H1 (cell line): Measurements from ENCODE around the gene PSAP. TPM values are rescaled to one million over a fixed set of nuclear protein-coding genes. Genes with fewer than 3 reads are reported as not detected.
A peak's percentile ranks its signal among the peaks of the same experiment; 100 is the strongest.

Source experiments
- CTCF ChIA-PET: fragments of 300-600 bp; sonication (Branson Sonifier 250); formaldehyde crosslinking; loops from one replicate; lab custom pipeline; 2021; ENCODE audit not compliant: partially characterized antibody; lab: Charles Lee
- POLR2A ChIA-PET: fragments of 300-600 bp; sonication (Branson Sonifier 250); formaldehyde crosslinking; loops from one replicate; lab custom pipeline; 2021; ENCODE audit warnings: inconsistent platforms; ENCODE audit not compliant: partially characterized antibody; lab: Charles Lee
- DNase-seq, 2 experiments: peaks; one replicate each; pipeline versions ENCODE4 v3.0.0 to v3.0.0-alpha.2; 2010 to 2022; ENCODE audit warnings: low spot score in 2 of 2, low read depth in 1 of 2, mixed read lengths in 1 of 2
- FAIRE-seq: peaks from 2 replicates; lab custom pipeline; 2011; peaks lifted over from hg19 to GRCh38; lab: Jason Lieb, UNC
- H2AFZ ChIP-seq: 2 replicates; pipeline ENCODE4 v1.8.1; 2012; ENCODE audit warnings: low read length, inconsistent platforms
- H2AK5ac ChIP-seq: 2 replicates; pipeline ENCODE4 v1.6.1; 2013; ENCODE audit warnings: low read depth, low read length
- H2BK120ac ChIP-seq: replicated peaks from 2 replicates; pipeline ENCODE3; 2013; ENCODE audit warnings: low read depth, low read length, inconsistent platforms
- H2BK12ac ChIP-seq: 2 replicates; pipeline ENCODE4 v1.6.1; 2013; ENCODE audit warnings: low read depth, low read length
- H2BK15ac ChIP-seq: 2 replicates; pipeline ENCODE4 v1.6.1; 2013; ENCODE audit warnings: low read length
- H2BK20ac ChIP-seq: 2 replicates; pipeline ENCODE4 v1.6.1; 2013; ENCODE audit warnings: low read length
- H2BK5ac ChIP-seq: 2 replicates; pipeline ENCODE4 v1.6.1; 2013; ENCODE audit warnings: low read depth, low read length
- H3K14ac ChIP-seq: 2 replicates; pipeline ENCODE4 v1.6.1; 2013; ENCODE audit warnings: inconsistent platforms; ENCODE audit not compliant: insufficient read length
- H3K18ac ChIP-seq: 2 replicates; pipeline ENCODE4 v1.6.1; 2013; ENCODE audit warnings: low read length; ENCODE audit errors: extremely low read depth
- H3K23ac ChIP-seq: 2 replicates; pipeline ENCODE4 v1.6.1; 2013; ENCODE audit warnings: inconsistent platforms; ENCODE audit not compliant: insufficient read length
- H3K23me2 ChIP-seq: 2 replicates; pipeline ENCODE4 v1.6.1; 2013; ENCODE audit warnings: low read depth, low read length
- H3K27ac ChIP-seq: 2 replicates; pipeline ENCODE4 v1.6.1; 2011; ENCODE audit warnings: low read depth, low read length, inconsistent platforms
- H3K27me3 ChIP-seq, 4 experiments: replicated peaks in 1 of 4; 1 replicate in 1 of 4; 2 replicates in 3 of 4; pipeline versions ENCODE4 v1.6.1 to v1.8.1; 2011 to 2013; ENCODE audit warnings: low read length in 3 of 4, mild to moderate bottlenecking in 3 of 4, inconsistent platforms in 2 of 4, mixed read lengths in 2 of 4, moderate library complexity in 1 of 4; ENCODE audit not compliant: control insufficient read depth in 3 of 4, insufficient read depth in 3 of 4; ENCODE audit errors: extremely low read depth in 1 of 4
- H3K36me3 ChIP-seq, 4 experiments: 2 replicates each; pipeline versions ENCODE4 v1.6.1 to v1.8.1; 2011 to 2013; ENCODE audit warnings: mild to moderate bottlenecking in 4 of 4, low read length in 3 of 4, moderate library complexity in 2 of 4, control low read depth in 1 of 4, inconsistent platforms in 1 of 4; ENCODE audit not compliant: insufficient read depth in 4 of 4, control insufficient read depth in 2 of 4
- H3K4ac ChIP-seq: replicated peaks from 2 replicates; pipeline ENCODE3; 2013; ENCODE audit warnings: low read length, low read depth, mixed read lengths, inconsistent platforms; ENCODE audit not compliant: insufficient read length
- H3K4me1 ChIP-seq, 4 experiments: replicated peaks in 1 of 4; 1 replicate in 1 of 4; 2 replicates in 3 of 4; pipeline versions ENCODE4 v1.6.1 to v1.8.1; 2011 to 2013; ENCODE audit warnings: low read length in 3 of 4, inconsistent platforms in 2 of 4, mixed read lengths in 1 of 4; ENCODE audit not compliant: insufficient read depth in 4 of 4, control insufficient read depth in 3 of 4
- H3K4me2 ChIP-seq, 2 experiments: 2 replicates each; pipeline versions ENCODE4 v1.6.1 to v1.8.1; 2011 to 2013; ENCODE audit warnings: low read depth in 2 of 2, low read length in 2 of 2, control low read depth in 1 of 2, inconsistent platforms in 1 of 2, mild to moderate bottlenecking in 1 of 2; ENCODE audit not compliant: insufficient read depth in 1 of 2
- H3K4me3 ChIP-seq, 4 experiments: fragments of 200-600, 300-600 bp in 1 of 4; sonication (generic), shearing (Covaris generic), sonication (Bioruptor Twin) in 1 of 4; 2 replicates each; pipeline versions ENCODE4 v1.5.1 to v1.8.1; 2011 to 2016; ENCODE audit warnings: low read length in 4 of 4, low read depth in 3 of 4, control low read depth in 2 of 4, inconsistent platforms in 2 of 4, mild to moderate bottlenecking in 2 of 4, mixed read lengths in 1 of 4, moderate library complexity in 1 of 4; ENCODE audit not compliant: insufficient read depth in 2 of 4; ENCODE audit errors: extremely low read depth in 1 of 4
- H3K56ac ChIP-seq: replicated peaks from 2 replicates; pipeline ENCODE3; 2013; ENCODE audit warnings: low read depth, mild to moderate bottlenecking, mixed read lengths, low read length, inconsistent platforms; ENCODE audit not compliant: insufficient read length
- H3K79me1 ChIP-seq: 2 replicates; pipeline ENCODE4 v1.6.1; 2013; ENCODE audit warnings: low read depth, low read length, control low read depth
- H3K79me2 ChIP-seq, 2 experiments: 2 replicates each; pipeline versions ENCODE4 v1.6.1 to v1.8.1; 2012 to 2013; ENCODE audit warnings: low read length in 2 of 2, mild to moderate bottlenecking in 2 of 2, inconsistent platforms in 1 of 2; ENCODE audit not compliant: insufficient read depth in 2 of 2, control insufficient read depth in 1 of 2
- H3K9ac ChIP-seq, 4 experiments: replicated peaks in 1 of 4; 1 replicate in 1 of 4; 2 replicates in 3 of 4; pipeline versions ENCODE4 v1.6.1 to v1.8.1; 2011 to 2013; ENCODE audit warnings: low read depth in 3 of 4, low read length in 3 of 4, control low read depth in 2 of 4, mild to moderate bottlenecking in 2 of 4, moderate library complexity in 2 of 4, inconsistent platforms in 1 of 4; ENCODE audit errors: extremely low read depth in 1 of 4
- H3K9me3 ChIP-seq, 2 experiments: 2 replicates each; pipeline versions ENCODE4 v1.6.1 to v1.8.1; 2012 to 2013; ENCODE audit warnings: mild to moderate bottlenecking in 2 of 2, moderate library complexity in 2 of 2, control low read depth in 1 of 2, inconsistent platforms in 1 of 2, low read depth in 1 of 2, low read length in 1 of 2, mixed read lengths in 1 of 2; ENCODE audit not compliant: insufficient read depth in 2 of 2
- H4K20me1 ChIP-seq, 2 experiments: replicated peaks in 1 of 2; 2 replicates each; pipeline versions ENCODE3 to v1.8.1; 2011 to 2013; ENCODE audit warnings: inconsistent platforms in 2 of 2, low read length in 2 of 2, mild to moderate bottlenecking in 1 of 2; ENCODE audit not compliant: insufficient read depth in 2 of 2, control insufficient read depth in 1 of 2
- H4K5ac ChIP-seq: 2 replicates; pipeline ENCODE4 v1.6.1; 2013; ENCODE audit warnings: low read length, low read depth, mixed read lengths, inconsistent platforms; ENCODE audit not compliant: insufficient read length
- H4K8ac ChIP-seq: 2 replicates; pipeline ENCODE4 v1.8.0; 2013; ENCODE audit warnings: mild to moderate bottlenecking, moderate library complexity, low read length, inconsistent platforms; ENCODE audit not compliant: insufficient read depth; ENCODE audit errors: extremely low read depth
- H4K91ac ChIP-seq: replicated peaks from 2 replicates; pipeline ENCODE3; 2013; ENCODE audit warnings: low read length, mixed read lengths, inconsistent platforms; ENCODE audit not compliant: insufficient read length
- BACH1 ChIP-seq: IDR thresholded peaks from 2 replicates; pipeline ENCODE4 v1.6.1; 2012; ENCODE audit warnings: low read length, improper control_type of control experiment
- CHD2 ChIP-seq: IDR thresholded peaks from 2 replicates; pipeline ENCODE4 v1.6.1; 2012; ENCODE audit warnings: low read length, improper control_type of control experiment
- EGR1 ChIP-seq: IDR thresholded peaks from 2 replicates; pipeline ENCODE4 v1.6.1; 2011; ENCODE audit warnings: low read depth, low read length, borderline replicate concordance
- EP300 ChIP-seq, 2 experiments: IDR thresholded peaks; 1 replicate in 1 of 2; 2 replicates in 1 of 2; pipeline ENCODE4 v1.6.1; 2011 to 2012; ENCODE audit warnings: low read depth in 2 of 2, low read length in 2 of 2, mild to moderate bottlenecking in 2 of 2, borderline replicate concordance in 1 of 2, inconsistent platforms in 1 of 2, moderate library complexity in 1 of 2
- EZH2 ChIP-seq: fragments of 200-600 bp; sonication (generic); IDR thresholded peaks from 2 replicates; pipeline ENCODE4 v1.7.1; 2012; ENCODE audit warnings: low read depth, mild to moderate bottlenecking, moderate library complexity, low read length, inconsistent platforms; ENCODE audit not compliant: severe bottlenecking
- GTF2F1 ChIP-seq: IDR thresholded peaks from 2 replicates; pipeline ENCODE4 v1.6.1; 2012; ENCODE audit warnings: low read depth, low read length, improper control_type of control experiment, borderline replicate concordance
- MAFK ChIP-seq: IDR thresholded peaks from 2 replicates; pipeline ENCODE4 v1.6.1; 2012; ENCODE audit warnings: low read depth, mild to moderate bottlenecking, improper control_type of control experiment, low read length
- TAF1 ChIP-seq: IDR thresholded peaks from 2 replicates; pipeline ENCODE4 v1.6.1; 2011; ENCODE audit warnings: mild to moderate bottlenecking, low read depth, low read length
- WGBS, 2 experiments: shearing (Covaris generic) in 1 of 2; methylation state at CpG; one replicate each; pipeline versions ENCODE4 v1.1.6 to v1.1.7; 2013 to 2015; ENCODE audit warnings: low lambda C conversion rate in 2 of 2, mixed read lengths in 2 of 2, inconsistent platforms in 1 of 2, low coverage in 1 of 2, missing lambda C conversion rate in 1 of 2; ENCODE audit not compliant: insufficient replicate concordance in 2 of 2, insufficient coverage in 1 of 2, insufficient read length in 1 of 2; ENCODE audit errors: extremely low coverage in 1 of 2, missing lambda C conversion rate in 1 of 2; 5-methylcytosine and 5-hydroxymethylcytosine counted together
- polyA plus RNA-seq, 7 experiments: library from polyadenylated mRNA; depleted of rRNA in 3 of 7; stranded (reverse) in 5 of 7; unstranded in 2 of 7; fragments of >200 nt in 5 of 7; fragments of 200-250 nt in 2 of 7; gene quantifications; 1 replicate in 5 of 7; 2 replicates in 1 of 7; 4 replicates in 1 of 7; pipeline versions ENCODE4 v1.2.1 to v1.2.3, GENCODE V29; 2011 to 2013; ENCODE audit warnings: missing spikeins in 2 of 7, mixed read lengths in 2 of 7
- total RNA-seq: library from RNA; stranded (reverse); fragmentation: NEBNext Ultra II Directional; extraction: Animal tissue kit (Norgen Biotek cat#: 25700); gene quantifications from 2 replicates; pipeline ENCODE4 v1.2.1, GENCODE V29; 2021
- TF ChIP-seq, protein P1 (sequence below), 3 experiments: IDR thresholded peaks; 1 replicate in 2 of 3; 2 replicates in 1 of 3; pipeline versions ENCODE4 v1.5.1 to v1.6.1; 2011; ENCODE audit warnings: low read length in 3 of 3, mild to moderate bottlenecking in 3 of 3, inconsistent platforms in 2 of 3, low read depth in 1 of 3, moderate library complexity in 1 of 3; ENCODE audit not compliant: insufficient read depth in 1 of 3; ENCODE audit errors: control extremely low read depth in 1 of 3

PSAP gene
- total and polyA plus RNA-seq, 2 of the 8 experiments (the other 6 are each of a cell fraction or from before 2014, with no cell fraction given) = 386 to 504 TPM

DNA sequence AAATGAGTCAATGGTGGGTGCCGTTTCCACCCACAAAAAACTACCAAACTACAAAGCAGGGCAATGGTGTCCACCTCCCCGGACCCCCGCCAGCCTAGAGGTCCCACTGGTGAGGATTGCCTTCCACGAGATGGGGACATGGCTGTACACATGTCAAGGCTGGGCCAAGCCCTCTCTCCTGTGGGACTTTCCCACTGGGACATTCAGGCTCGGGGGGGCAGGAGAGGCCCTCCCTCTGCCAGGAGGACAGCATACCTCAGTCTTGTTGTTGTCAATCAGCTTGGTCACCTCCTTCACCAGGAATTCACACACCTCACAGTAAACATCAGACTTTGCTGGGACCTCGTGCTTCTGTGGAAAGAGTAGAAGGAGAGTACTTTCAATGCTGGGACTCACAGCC, 31.1 kb downstream of the PSAP start:
- H3K23ac ChIP-seq = no peak overlapping the region
- H3K9me3 ChIP-seq = no peaks in the 10 kb centered on the region
- no peak overlapping the region for H2AFZ ChIP-seq
- no peak overlapping the region for H3K18ac ChIP-seq
- H3K79me1 ChIP-seq = peaks cover 2% of the 10 kb centered on the region; the same call in 1 of the 2 replicates
- H2BK120ac ChIP-seq = no peak overlapping the region
- no peaks in the 10 kb centered on the region for H3K79me2 ChIP-seq
- no peak overlapping the region for H3K4me3 ChIP-seq
- no peaks in the 10 kb centered on the region for H3K27me3 ChIP-seq
- FAIRE-seq (no peak), DNase-seq (no peak)
- no peak overlapping the region for H3K14ac ChIP-seq
- peaks cover 3 to 13% of the 10 kb centered on the region in 2 experiments for H4K20me1 ChIP-seq
- H3K4ac ChIP-seq = no peak overlapping the region
- no peaks in the 10 kb centered on the region for H3K23me2 ChIP-seq
- no peak for TF ChIP-seq EP300 (IDR thresholded peaks at IDR 0.05; ENCODE audit: borderline replicate concordance in 1 of 2, low read depth in 2 of 2, low read length in 2 of 2)
- no peak for TF ChIP-seq EGR1
- TF ChIP-seq GTF2F1 = no peak
- TF ChIP-seq CHD2 = no peak
- TF ChIP-seq, protein P1, sequence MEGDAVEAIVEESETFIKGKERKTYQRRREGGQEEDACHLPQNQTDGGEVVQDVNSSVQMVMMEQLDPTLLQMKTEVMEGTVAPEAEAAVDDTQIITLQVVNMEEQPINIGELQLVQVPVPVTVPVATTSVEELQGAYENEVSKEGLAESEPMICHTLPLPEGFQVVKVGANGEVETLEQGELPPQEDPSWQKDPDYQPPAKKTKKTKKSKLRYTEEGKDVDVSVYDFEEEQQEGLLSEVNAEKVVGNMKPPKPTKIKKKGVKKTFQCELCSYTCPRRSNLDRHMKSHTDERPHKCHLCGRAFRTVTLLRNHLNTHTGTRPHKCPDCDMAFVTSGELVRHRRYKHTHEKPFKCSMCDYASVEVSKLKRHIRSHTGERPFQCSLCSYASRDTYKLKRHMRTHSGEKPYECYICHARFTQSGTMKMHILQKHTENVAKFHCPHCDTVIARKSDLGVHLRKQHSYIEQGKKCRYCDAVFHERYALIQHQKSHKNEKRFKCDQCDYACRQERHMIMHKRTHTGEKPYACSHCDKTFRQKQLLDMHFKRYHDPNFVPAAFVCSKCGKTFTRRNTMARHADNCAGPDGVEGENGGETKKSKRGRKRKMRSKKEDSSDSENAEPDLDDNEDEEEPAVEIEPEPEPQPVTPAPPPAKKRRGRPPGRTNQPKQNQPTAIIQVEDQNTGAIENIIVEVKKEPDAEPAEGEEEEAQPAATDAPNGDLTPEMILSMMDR (IDR thresholded peaks at IDR 0.05; ENCODE audit: control extremely low read depth in 1 of 3, insufficient read depth in 1 of 3, low read depth in 1 of 3, low read length in 3 of 3) = no peak
- TF ChIP-seq TAF1 = no peak
- no peak for TF ChIP-seq BACH1
- TF ChIP-seq EZH2 = no peak
- TF ChIP-seq MAFK = no peak
- H2BK20ac ChIP-seq = no peak overlapping the region
- H3K4me1 ChIP-seq = peaks cover 0 to 2% (median 0%) of the 10 kb centered on the region in 4 experiments; a peak in 1 of 7 replicates
- no peak overlapping the region for H2BK12ac ChIP-seq
- no peak overlapping the region for H4K91ac ChIP-seq
- H3K9ac ChIP-seq = no peak overlapping the region
- CTCF ChIA-PET = interaction anchor here (1.2 kb wide), 1 partner anchor 9 kb away, joined by 5 read pairs; no protein-coding TSS in a partner anchor
- no peak overlapping the region for H2BK15ac ChIP-seq
- no peak overlapping the region for H4K5ac ChIP-seq
- H3K4me2 ChIP-seq = no peak overlapping the region
- H3K27ac ChIP-seq = no peak overlapping the region
- H2AK5ac ChIP-seq = no peak overlapping the region
- no peak overlapping the region for H2BK5ac ChIP-seq
- peak overlapping the region; percentile 22; the same call in 1 of the 2 replicates for H4K8ac ChIP-seq
- H3K36me3 ChIP-seq = peaks cover 48 to 96% (median 80%) of the 10 kb centered on the region in 4 experiments
- WGBS, 2 experiments = 94% methylated on average over 5 of the region's 6 CpGs; no CpG with 5 or more reads in 1 of the 2 experiments
- POLR2A ChIA-PET = no interaction called here
- no peak overlapping the region for H3K56ac ChIP-seq
